H9 (cell line): ENCODE results near the gene TPD52L1. TPM values are rescaled to one million over a fixed set of nuclear protein-coding genes. Genes with fewer than 3 reads are reported as not detected.

Source experiments
- DNase-seq: peaks from one replicate; pipeline ENCODE4 v3.0.0-alpha.2; 2017
- H2AFZ ChIP-seq: one replicate; pipeline ENCODE4 v1.6.1; 2013; ENCODE audit warnings: mild to moderate bottlenecking, low read length, control low read depth, moderate library complexity
- H2AK5ac ChIP-seq: 2 replicates; pipeline ENCODE4 v1.6.1; 2013; ENCODE audit warnings: low read length, control low read depth, mixed read lengths; ENCODE audit not compliant: insufficient read length
- H2BK120ac ChIP-seq: one replicate; pipeline ENCODE4 v1.6.1; 2013; ENCODE audit warnings: low read depth, mild to moderate bottlenecking, low read length, control low read depth, inconsistent platforms; ENCODE audit not compliant: poor library complexity, severe bottlenecking
- H2BK12ac ChIP-seq: 2 replicates; pipeline ENCODE4 v1.6.1; 2013; ENCODE audit warnings: low read length, control low read depth, mixed read lengths, low read depth; ENCODE audit not compliant: insufficient read length
- H2BK15ac ChIP-seq: 2 replicates; pipeline ENCODE4 v1.6.1; 2013; ENCODE audit warnings: low read depth, low read length, control low read depth
- H2BK20ac ChIP-seq: one replicate; pipeline ENCODE4 v1.6.1; 2013; ENCODE audit warnings: low read depth, mild to moderate bottlenecking, low read length, control low read depth, inconsistent platforms; ENCODE audit not compliant: poor library complexity, severe bottlenecking
- H2BK5ac ChIP-seq: 2 replicates; pipeline ENCODE4 v1.6.1; 2013; ENCODE audit warnings: low read length, control low read depth, mixed read lengths; ENCODE audit not compliant: insufficient read length
- H3K14ac ChIP-seq: 2 replicates; pipeline ENCODE4 v1.6.1; 2013; ENCODE audit warnings: low read length, control low read depth; ENCODE audit not compliant: insufficient read depth
- H3K18ac ChIP-seq: 2 replicates; pipeline ENCODE4 v1.6.1; 2013; ENCODE audit warnings: low read depth, mild to moderate bottlenecking, mixed read lengths, low read length, control low read depth; ENCODE audit not compliant: insufficient read length
- H3K23ac ChIP-seq: 2 replicates; pipeline ENCODE4 v1.6.1; 2013; ENCODE audit warnings: low read length, control low read depth, mixed read lengths, low read depth; ENCODE audit not compliant: insufficient read length
- H3K23me2 ChIP-seq: 2 replicates; pipeline ENCODE4 v1.6.1; 2013; ENCODE audit warnings: low read depth, mild to moderate bottlenecking, mixed read lengths, low read length, control low read depth; ENCODE audit not compliant: insufficient read length, poor library complexity, severe bottlenecking
- H3K27ac ChIP-seq: 2 replicates; pipeline ENCODE4 v1.5.1; 2013; ENCODE audit warnings: low read length, control low read depth, mixed read lengths, low read depth; ENCODE audit not compliant: insufficient read length
- H3K27me3 ChIP-seq: 2 replicates; pipeline ENCODE4 v1.6.1; 2013; ENCODE audit warnings: low read length, control low read depth, inconsistent platforms; ENCODE audit not compliant: insufficient read depth
- H3K4ac ChIP-seq: 2 replicates; pipeline ENCODE4 v1.6.1; 2013; ENCODE audit warnings: low read depth, mild to moderate bottlenecking, control low read depth, inconsistent platforms, low read length, moderate library complexity
- H3K4me1 ChIP-seq: 2 replicates; pipeline ENCODE4 v1.6.1; 2013; ENCODE audit warnings: low read length, control low read depth, inconsistent platforms; ENCODE audit not compliant: insufficient read depth
- H3K4me2 ChIP-seq: 2 replicates; pipeline ENCODE4 v1.6.1; 2013; ENCODE audit warnings: low read length, control low read depth, mixed read lengths; ENCODE audit not compliant: insufficient read length, insufficient read depth
- H3K56ac ChIP-seq: 2 replicates; pipeline ENCODE4 v1.6.1; 2013; ENCODE audit warnings: low read depth, mild to moderate bottlenecking, mixed read lengths, low read length, control low read depth; ENCODE audit not compliant: insufficient read length
- H3K79me1 ChIP-seq: 2 replicates; pipeline ENCODE4 v1.6.1; 2013; ENCODE audit warnings: low read depth, mild to moderate bottlenecking, moderate library complexity, low read length, control low read depth, inconsistent platforms; ENCODE audit not compliant: insufficient read depth, poor library complexity, severe bottlenecking
- H3K79me2 ChIP-seq: 2 replicates; pipeline ENCODE4 v1.6.1; 2013; ENCODE audit warnings: low read length, control low read depth, inconsistent platforms; ENCODE audit not compliant: insufficient read depth
- H3K9ac ChIP-seq: 2 replicates; pipeline ENCODE4 v1.6.1; 2013; ENCODE audit warnings: low read length, control low read depth, mixed read lengths; ENCODE audit not compliant: insufficient read length; ENCODE audit errors: extremely low read depth
- H3K9me3 ChIP-seq: one replicate; pipeline ENCODE4 v1.6.1; 2013; ENCODE audit warnings: low read depth, low read length, inconsistent platforms; ENCODE audit not compliant: control insufficient read depth
- H3T11ph ChIP-seq: one replicate; pipeline ENCODE4 v1.6.1; 2013; ENCODE audit warnings: mild to moderate bottlenecking, low read length, control low read depth, inconsistent platforms
- H4K20me1 ChIP-seq: one replicate; pipeline ENCODE4 v1.6.1; 2013; ENCODE audit not compliant: control insufficient read depth, insufficient read length, insufficient read depth
- H4K5ac ChIP-seq: 2 replicates; pipeline ENCODE4 v1.6.1; 2013; ENCODE audit warnings: low read depth, mild to moderate bottlenecking, mixed read lengths, low read length, control low read depth; ENCODE audit not compliant: insufficient read length
- H4K8ac ChIP-seq: replicated peaks from 2 replicates; pipeline ENCODE4 v1.6.1; 2013; ENCODE audit warnings: low read length, control low read depth, mixed read lengths, low read depth; ENCODE audit not compliant: insufficient read length
- H4K91ac ChIP-seq: 2 replicates; pipeline ENCODE4 v1.6.1; 2013; ENCODE audit warnings: low read depth, mild to moderate bottlenecking, moderate library complexity, mixed read lengths, low read length, control low read depth; ENCODE audit not compliant: insufficient read length
- H3K27ac Mint-ChIP-seq, 3 experiments: 2 replicates in 2 of 3; 3 replicates in 1 of 3; pipeline ENCODE4 v1.8.0; 2020 to 2021; ENCODE audit warnings: mixed read lengths in 3 of 3, mild to moderate bottlenecking in 1 of 3, moderate library complexity in 1 of 3
- H3K27me3 Mint-ChIP-seq: 2 replicates; pipeline ENCODE4 v1.8.0; 2021; ENCODE audit warnings: low read depth, mild to moderate bottlenecking, moderate library complexity, mixed read lengths
- H3K36me3 Mint-ChIP-seq, 3 experiments: 2 replicates in 2 of 3; 3 replicates in 1 of 3; pipeline ENCODE4 v1.8.0; 2020 to 2021; ENCODE audit warnings: low read depth in 3 of 3, mixed read lengths in 3 of 3; ENCODE audit not compliant: insufficient read depth in 1 of 3
- H3K4me1 Mint-ChIP-seq, 2 experiments: 2 replicates each; pipeline ENCODE4 v1.8.0; 2020; ENCODE audit warnings: mixed read lengths in 2 of 2
- H3K4me3 Mint-ChIP-seq, 2 experiments: 2 replicates in 1 of 2; 3 replicates in 1 of 2; pipeline ENCODE4 v1.8.0; 2020 to 2021; ENCODE audit warnings: mild to moderate bottlenecking in 2 of 2, mixed read lengths in 2 of 2, moderate library complexity in 1 of 2
- H3K9me3 Mint-ChIP-seq, 2 experiments: 2 replicates in 1 of 2; 3 replicates in 1 of 2; pipeline ENCODE4 v1.8.0; 2020; ENCODE audit warnings: mild to moderate bottlenecking in 2 of 2, mixed read lengths in 2 of 2, moderate library complexity in 1 of 2
- WGBS: extraction: QIAGEN DNeasy Blood & Tissue Kit; methylation state at CpG from one replicate; pipeline ENCODE4 v1.1.7; 2013; ENCODE audit warnings: missing lambda C conversion rate, low lambda C conversion rate, mixed read lengths; ENCODE audit not compliant: insufficient read length; ENCODE audit errors: extremely low coverage; 5-methylcytosine and 5-hydroxymethylcytosine counted together
- total RNA-seq: library from RNA; stranded (reverse); gene quantifications from 2 replicates; pipeline ENCODE4 v1.2.1, GENCODE V29; 2021
- TF ChIP-seq, protein P1 (sequence below): fragments of 200-600 bp; sonication (generic); conservative IDR thresholded peaks from 3 replicates; pipeline ENCODE4 v1.8.0; 2021; ENCODE audit warnings: antibody characterized with exemption, mild to moderate bottlenecking

Gene TPD52L1
- total RNA-seq, 1 experiment from 2014 or later: 6.6 TPM

GRCh38 chr6:125121894-125122293 is 31.7 kb upstream of the TPD52L1 start:
- Histone ChIP-seq H3K9ac (no peak overlapping the region), H3K4me2 (no peak overlapping the region), H2AFZ (no peak overlapping the region), H3K79me1 (no peaks in the 10 kb centered on the region), H2BK15ac (no peak overlapping the region), H2BK120ac (no peak overlapping the region), H3T11ph (no peak overlapping the region), H3K23ac (no peak overlapping the region), H3K23me2 (no peaks in the 10 kb centered on the region), H2BK12ac (no peak overlapping the region), H3K4ac (no peak overlapping the region), H3K9me3 (no peaks in the 10 kb centered on the region), H4K91ac (no peak overlapping the region), H3K79me2 (no peaks in the 10 kb centered on the region), H4K20me1 (no peaks in the 10 kb centered on the region), H3K18ac (no peak overlapping the region), H3K14ac (no peak overlapping the region), H4K8ac (no peak overlapping the region), H2AK5ac (no peak overlapping the region), H3K27me3 (no peaks in the 10 kb centered on the region), H2BK5ac (no peak overlapping the region), H3K56ac (no peak overlapping the region), H3K4me1 (no peaks in the 10 kb centered on the region), H3K27ac (no peak overlapping the region), H4K5ac (no peak overlapping the region), H2BK20ac (no peak overlapping the region)
- peaks cover 9 to 11% of the 10 kb centered on the region in 2 experiments; a peak in 4 of 5 replicates for H3K9me3 Mint-ChIP-seq
- TF ChIP-seq, protein P1, sequence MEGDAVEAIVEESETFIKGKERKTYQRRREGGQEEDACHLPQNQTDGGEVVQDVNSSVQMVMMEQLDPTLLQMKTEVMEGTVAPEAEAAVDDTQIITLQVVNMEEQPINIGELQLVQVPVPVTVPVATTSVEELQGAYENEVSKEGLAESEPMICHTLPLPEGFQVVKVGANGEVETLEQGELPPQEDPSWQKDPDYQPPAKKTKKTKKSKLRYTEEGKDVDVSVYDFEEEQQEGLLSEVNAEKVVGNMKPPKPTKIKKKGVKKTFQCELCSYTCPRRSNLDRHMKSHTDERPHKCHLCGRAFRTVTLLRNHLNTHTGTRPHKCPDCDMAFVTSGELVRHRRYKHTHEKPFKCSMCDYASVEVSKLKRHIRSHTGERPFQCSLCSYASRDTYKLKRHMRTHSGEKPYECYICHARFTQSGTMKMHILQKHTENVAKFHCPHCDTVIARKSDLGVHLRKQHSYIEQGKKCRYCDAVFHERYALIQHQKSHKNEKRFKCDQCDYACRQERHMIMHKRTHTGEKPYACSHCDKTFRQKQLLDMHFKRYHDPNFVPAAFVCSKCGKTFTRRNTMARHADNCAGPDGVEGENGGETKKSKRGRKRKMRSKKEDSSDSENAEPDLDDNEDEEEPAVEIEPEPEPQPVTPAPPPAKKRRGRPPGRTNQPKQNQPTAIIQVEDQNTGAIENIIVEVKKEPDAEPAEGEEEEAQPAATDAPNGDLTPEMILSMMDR: no peak
- no peaks in the 10 kb centered on the region; the same call in 1 of the 2 replicates for H3K27me3 Mint-ChIP-seq
- no peak for DNase-seq
- no CpG with 5 or more reads among the region's 1 CpG for WGBS
- H3K36me3 Mint-ChIP-seq: peaks cover 6 to 19% (median 7%) of the 10 kb centered on the region in 3 experiments
- no peak overlapping the region for H3K27ac Mint-ChIP-seq
- peaks cover 22 to 23% of the 10 kb centered on the region in 2 experiments for H3K4me1 Mint-ChIP-seq
- no peak overlapping the region for H3K4me3 Mint-ChIP-seq
